GM23338 (cell line): ENCODE results near the gene FGG. TPM values are rescaled to one million over a fixed set of nuclear protein-coding genes. Genes with fewer than 3 reads are reported as not detected.

ENCODE experiments used
- ATAC-seq: fragments of 200-7000 bp; cut with Tn5 transposase; 3 replicates; pipeline ENCODE4 v1.9.1; 2020
- DNase-seq: peaks from one replicate; pipeline ENCODE4 v3.0.0-alpha.2; 2015; ENCODE audit warnings: low spot score
- H2AFZ ChIP-seq: fragments of 200-600 bp; sonication (generic); 2 replicates; pipeline ENCODE4 v1.8.0; 2016; ENCODE audit warnings: antibody characterized with exemption, mild to moderate bottlenecking, moderate library complexity
- H3F3A ChIP-seq: fragments of 200-600 bp; sonication (generic); replicated peaks from 2 replicates; pipeline ENCODE4 v1.8.0; 2017; ENCODE audit warnings: antibody characterized with exemption, mixed run types, low read depth
- H3K27ac ChIP-seq: fragments of 200-600 bp; sonication (generic); 2 replicates; pipeline ENCODE4 v1.6.1; 2016; ENCODE audit warnings: low read depth
- H3K27me3 ChIP-seq: fragments of 200-600 bp; sonication (generic); 2 replicates; pipeline ENCODE4 v1.8.0; 2016; ENCODE audit warnings: mild to moderate bottlenecking, mixed run types, moderate library complexity; ENCODE audit not compliant: insufficient read depth
- H3K36me3 ChIP-seq: fragments of 200-600 bp; sonication (generic); 2 replicates; pipeline ENCODE4 v1.8.0; 2016; ENCODE audit warnings: mild to moderate bottlenecking; ENCODE audit not compliant: insufficient read depth
- H3K4me1 ChIP-seq: fragments of 200-600 bp; sonication (generic); 2 replicates; pipeline ENCODE4 v1.8.0; 2016; ENCODE audit warnings: mild to moderate bottlenecking, moderate library complexity; ENCODE audit not compliant: insufficient read depth
- H3K4me2 ChIP-seq: fragments of 200-600 bp; sonication (generic); 2 replicates; pipeline ENCODE4 v1.7.1; 2017; ENCODE audit warnings: mixed run types
- H3K4me3 ChIP-seq: fragments of 200-600 bp; sonication (generic); 2 replicates; pipeline ENCODE4 v1.6.1; 2016; ENCODE audit warnings: mixed run types
- H3K79me2 ChIP-seq: fragments of 200-600 bp; sonication (generic); replicated peaks from 2 replicates; pipeline ENCODE4 v1.8.0; 2017; ENCODE audit warnings: mild to moderate bottlenecking; ENCODE audit not compliant: insufficient read depth
- H3K9me2 ChIP-seq: fragments of 200-600 bp; sonication (generic); 2 replicates; pipeline ENCODE4 v1.8.0; 2017; ENCODE audit not compliant: insufficient read depth
- H4K20me1 ChIP-seq: fragments of 200-600 bp; sonication (generic); replicated peaks from 2 replicates; pipeline ENCODE4 v1.8.0; 2017; ENCODE audit warnings: mild to moderate bottlenecking; ENCODE audit not compliant: insufficient read depth
- H3K27ac Mint-ChIP-seq: 2 replicates; pipeline ENCODE4 v1.8.0; 2020; ENCODE audit warnings: inconsistent platforms, mild to moderate bottlenecking, moderate library complexity, mixed read lengths
- H3K27me3 Mint-ChIP-seq: 3 replicates; pipeline ENCODE4 v1.8.0; 2022; ENCODE audit warnings: low read depth, mild to moderate bottlenecking, moderate library complexity, mixed read lengths, inconsistent platforms; ENCODE audit not compliant: insufficient read depth, poor library complexity
- H3K36me3 Mint-ChIP-seq: 3 replicates; pipeline ENCODE4 v1.8.0; 2021; ENCODE audit warnings: low read depth, mild to moderate bottlenecking, inconsistent platforms, moderate library complexity, mixed read lengths
- H3K4me1 Mint-ChIP-seq: 3 replicates; pipeline ENCODE4 v1.8.0; 2020; ENCODE audit warnings: mild to moderate bottlenecking, inconsistent platforms, mixed read lengths
- H3K4me3 Mint-ChIP-seq: 3 replicates; pipeline ENCODE4 v1.8.0; 2021; ENCODE audit warnings: moderate library complexity, mild to moderate bottlenecking, inconsistent platforms, mixed read lengths
- H3K9me3 Mint-ChIP-seq: 3 replicates; pipeline ENCODE4 v1.8.0; 2020; ENCODE audit warnings: moderate library complexity, mild to moderate bottlenecking, inconsistent platforms, mixed read lengths
- CREB1 ChIP-seq: fragments of 250-450 bp; sonication (Bioruptor Pico); IDR thresholded peaks from 2 replicates; pipeline ENCODE4 v1.5.0; 2020; ENCODE audit warnings: low read depth, mild to moderate bottlenecking, moderate library complexity
- EZH2 ChIP-seq: fragments of 200-600 bp; sonication (generic); IDR thresholded peaks from one replicate; pipeline ENCODE4 v1.8.0; 2017; ENCODE audit warnings: antibody characterized with exemption, mild to moderate bottlenecking, low read depth; ENCODE audit not compliant: unreplicated experiment
- EZH2phosphoT487 ChIP-seq: fragments of 200-600 bp; sonication (generic); IDR thresholded peaks from one replicate; pipeline ENCODE4 v1.8.1; 2018; ENCODE audit warnings: antibody characterized with exemption; ENCODE audit not compliant: unreplicated experiment
- JUNB ChIP-seq: IDR thresholded peaks from one replicate; pipeline ENCODE4 v1.6.1; 2016; ENCODE audit warnings: antibody characterized with exemption; ENCODE audit not compliant: unreplicated experiment
- NANOG ChIP-seq: IDR thresholded peaks from 2 replicates; pipeline ENCODE4 v1.6.1; 2016; ENCODE audit warnings: antibody characterized with exemption, borderline replicate concordance
- POLR2AphosphoS5 ChIP-seq: IDR thresholded peaks from 2 replicates; pipeline ENCODE4 v1.6.1; 2016; ENCODE audit warnings: antibody characterized with exemption, low read depth
- STAT1 ChIP-seq: IDR thresholded peaks from one replicate; pipeline ENCODE4 v1.6.1; 2016; ENCODE audit warnings: antibody characterized with exemption; ENCODE audit not compliant: unreplicated experiment
- ZNF114 ChIP-seq: fragments of 250-450 bp; sonication (Bioruptor Pico); IDR thresholded peaks from 2 replicates; pipeline ENCODE4 v1.5.0; 2020; ENCODE audit warnings: mild to moderate bottlenecking, moderate library complexity
- ZNF331 ChIP-seq: fragments of 250-450 bp; sonication (Bioruptor Pico); IDR thresholded peaks from 2 replicates; pipeline ENCODE4 v1.5.0; 2020; ENCODE audit warnings: low read depth, mild to moderate bottlenecking, moderate library complexity
- polyA plus RNA-seq: library from polyadenylated mRNA; unstranded; fragments of >200 nt; fragmentation: Nextera tagmentation; extraction: Ambion mirVana; gene quantifications from 2 replicates; pipeline ENCODE4 v1.2.1, GENCODE V29; 2016
- total RNA-seq: library from RNA; depleted of rRNA; stranded (reverse); fragments of >200 nt; shearing (Covaris generic); gene quantifications from 2 replicates; pipeline ENCODE4 v1.2.3, GENCODE V29; 2014
- TF ChIP-seq, protein P1 (sequence below), 2 experiments: fragments of 200-600 bp in 1 of 2; sonication (generic) in 1 of 2; conservative IDR thresholded peaks; 2 replicates each; pipeline versions ENCODE4 v1.5.1 to v1.6.1; 2016 to 2017; ENCODE audit warnings: antibody characterized with exemption in 2 of 2, low read depth in 2 of 2, mild to moderate bottlenecking in 2 of 2, moderate library complexity in 1 of 2
- TF ChIP-seq, protein P2 (sequence below): IDR thresholded peaks from one replicate; pipeline ENCODE4 v1.6.1; 2018; ENCODE audit warnings: antibody characterized with exemption; ENCODE audit not compliant: unreplicated experiment
- TF ChIP-seq, protein P3 (sequence below): IDR thresholded peaks from 2 replicates; pipeline ENCODE4 v1.6.1; 2016; ENCODE audit warnings: antibody characterized with exemption
- TF ChIP-seq, protein P4 (sequence below): fragments of 250-450 bp; sonication (Bioruptor Pico); IDR thresholded peaks from 2 replicates; pipeline ENCODE4 v1.5.0; 2020; ENCODE audit warnings: mild to moderate bottlenecking, moderate library complexity

FGG gene
- total and polyA plus RNA-seq, 2 experiments from 2014 or later, result not detected

DNA sequence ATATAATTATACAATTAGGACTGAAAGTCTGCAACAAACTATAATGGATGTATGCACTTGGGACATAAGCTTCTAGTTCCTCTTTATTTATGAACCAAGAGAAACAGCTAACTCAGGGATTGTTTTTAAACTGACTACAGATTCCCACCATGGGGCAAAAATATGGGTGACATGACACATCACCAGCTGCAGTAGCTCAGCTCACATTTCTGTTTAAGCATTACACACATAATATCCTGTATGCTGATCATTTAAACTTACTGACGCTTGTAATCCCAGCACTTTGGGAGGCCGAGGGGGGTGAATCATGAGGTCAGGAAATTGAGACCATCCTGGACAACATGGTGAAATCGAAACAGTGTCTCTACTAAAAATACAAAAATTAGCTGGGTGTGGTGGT, 38.1 kb downstream of the FGG start:
- Histone ChIP-seq H3F3A (no peaks in the 10 kb centered on the region), H3K4me3 (no peak overlapping the region), H3K79me2 (no peaks in the 10 kb centered on the region), H3K36me3 (no peaks in the 10 kb centered on the region), H3K9me2 (no peaks in the 10 kb centered on the region), H3K27me3 (no peaks in the 10 kb centered on the region), H3K4me1 (no peaks in the 10 kb centered on the region), H2AFZ (no peak overlapping the region), H4K20me1 (no peaks in the 10 kb centered on the region), H3K4me2 (no peak overlapping the region), H3K27ac (no peak overlapping the region)
- Mint-ChIP-seq H3K27me3 (peaks cover 2% of the 10 kb centered on the region), H3K4me1 (no peaks in the 10 kb centered on the region), H3K36me3 (no peaks in the 10 kb centered on the region), H3K9me3 (no peaks in the 10 kb centered on the region), H3K27ac (no peak overlapping the region), H3K4me3 (no peak overlapping the region)
- TF ChIP-seq, protein P1, sequence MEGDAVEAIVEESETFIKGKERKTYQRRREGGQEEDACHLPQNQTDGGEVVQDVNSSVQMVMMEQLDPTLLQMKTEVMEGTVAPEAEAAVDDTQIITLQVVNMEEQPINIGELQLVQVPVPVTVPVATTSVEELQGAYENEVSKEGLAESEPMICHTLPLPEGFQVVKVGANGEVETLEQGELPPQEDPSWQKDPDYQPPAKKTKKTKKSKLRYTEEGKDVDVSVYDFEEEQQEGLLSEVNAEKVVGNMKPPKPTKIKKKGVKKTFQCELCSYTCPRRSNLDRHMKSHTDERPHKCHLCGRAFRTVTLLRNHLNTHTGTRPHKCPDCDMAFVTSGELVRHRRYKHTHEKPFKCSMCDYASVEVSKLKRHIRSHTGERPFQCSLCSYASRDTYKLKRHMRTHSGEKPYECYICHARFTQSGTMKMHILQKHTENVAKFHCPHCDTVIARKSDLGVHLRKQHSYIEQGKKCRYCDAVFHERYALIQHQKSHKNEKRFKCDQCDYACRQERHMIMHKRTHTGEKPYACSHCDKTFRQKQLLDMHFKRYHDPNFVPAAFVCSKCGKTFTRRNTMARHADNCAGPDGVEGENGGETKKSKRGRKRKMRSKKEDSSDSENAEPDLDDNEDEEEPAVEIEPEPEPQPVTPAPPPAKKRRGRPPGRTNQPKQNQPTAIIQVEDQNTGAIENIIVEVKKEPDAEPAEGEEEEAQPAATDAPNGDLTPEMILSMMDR (conservative IDR thresholded peaks at IDR 0.05; ENCODE audit: low read depth in 2 of 2), result no peak
- TF ChIP-seq EZH2 (no peak), ZNF114 (CRISPR knock-in tag) (no peak), POLR2AphosphoS5 (no peak), ZNF331 (CRISPR knock-in tag) (no peak), CREB1 (no peak), EZH2phosphoT487 (no peak), JUNB (no peak), STAT1 (no peak), NANOG (no peak)
- TF ChIP-seq, protein P2, sequence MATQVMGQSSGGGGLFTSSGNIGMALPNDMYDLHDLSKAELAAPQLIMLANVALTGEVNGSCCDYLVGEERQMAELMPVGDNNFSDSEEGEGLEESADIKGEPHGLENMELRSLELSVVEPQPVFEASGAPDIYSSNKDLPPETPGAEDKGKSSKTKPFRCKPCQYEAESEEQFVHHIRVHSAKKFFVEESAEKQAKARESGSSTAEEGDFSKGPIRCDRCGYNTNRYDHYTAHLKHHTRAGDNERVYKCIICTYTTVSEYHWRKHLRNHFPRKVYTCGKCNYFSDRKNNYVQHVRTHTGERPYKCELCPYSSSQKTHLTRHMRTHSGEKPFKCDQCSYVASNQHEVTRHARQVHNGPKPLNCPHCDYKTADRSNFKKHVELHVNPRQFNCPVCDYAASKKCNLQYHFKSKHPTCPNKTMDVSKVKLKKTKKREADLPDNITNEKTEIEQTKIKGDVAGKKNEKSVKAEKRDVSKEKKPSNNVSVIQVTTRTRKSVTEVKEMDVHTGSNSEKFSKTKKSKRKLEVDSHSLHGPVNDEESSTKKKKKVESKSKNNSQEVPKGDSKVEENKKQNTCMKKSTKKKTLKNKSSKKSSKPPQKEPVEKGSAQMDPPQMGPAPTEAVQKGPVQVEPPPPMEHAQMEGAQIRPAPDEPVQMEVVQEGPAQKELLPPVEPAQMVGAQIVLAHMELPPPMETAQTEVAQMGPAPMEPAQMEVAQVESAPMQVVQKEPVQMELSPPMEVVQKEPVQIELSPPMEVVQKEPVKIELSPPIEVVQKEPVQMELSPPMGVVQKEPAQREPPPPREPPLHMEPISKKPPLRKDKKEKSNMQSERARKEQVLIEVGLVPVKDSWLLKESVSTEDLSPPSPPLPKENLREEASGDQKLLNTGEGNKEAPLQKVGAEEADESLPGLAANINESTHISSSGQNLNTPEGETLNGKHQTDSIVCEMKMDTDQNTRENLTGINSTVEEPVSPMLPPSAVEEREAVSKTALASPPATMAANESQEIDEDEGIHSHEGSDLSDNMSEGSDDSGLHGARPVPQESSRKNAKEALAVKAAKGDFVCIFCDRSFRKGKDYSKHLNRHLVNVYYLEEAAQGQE, result no peak
- TF ChIP-seq, protein P3, sequence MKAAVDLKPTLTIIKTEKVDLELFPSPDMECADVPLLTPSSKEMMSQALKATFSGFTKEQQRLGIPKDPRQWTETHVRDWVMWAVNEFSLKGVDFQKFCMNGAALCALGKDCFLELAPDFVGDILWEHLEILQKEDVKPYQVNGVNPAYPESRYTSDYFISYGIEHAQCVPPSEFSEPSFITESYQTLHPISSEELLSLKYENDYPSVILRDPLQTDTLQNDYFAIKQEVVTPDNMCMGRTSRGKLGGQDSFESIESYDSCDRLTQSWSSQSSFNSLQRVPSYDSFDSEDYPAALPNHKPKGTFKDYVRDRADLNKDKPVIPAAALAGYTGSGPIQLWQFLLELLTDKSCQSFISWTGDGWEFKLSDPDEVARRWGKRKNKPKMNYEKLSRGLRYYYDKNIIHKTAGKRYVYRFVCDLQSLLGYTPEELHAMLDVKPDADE, result no peak
- TF ChIP-seq, protein P4, sequence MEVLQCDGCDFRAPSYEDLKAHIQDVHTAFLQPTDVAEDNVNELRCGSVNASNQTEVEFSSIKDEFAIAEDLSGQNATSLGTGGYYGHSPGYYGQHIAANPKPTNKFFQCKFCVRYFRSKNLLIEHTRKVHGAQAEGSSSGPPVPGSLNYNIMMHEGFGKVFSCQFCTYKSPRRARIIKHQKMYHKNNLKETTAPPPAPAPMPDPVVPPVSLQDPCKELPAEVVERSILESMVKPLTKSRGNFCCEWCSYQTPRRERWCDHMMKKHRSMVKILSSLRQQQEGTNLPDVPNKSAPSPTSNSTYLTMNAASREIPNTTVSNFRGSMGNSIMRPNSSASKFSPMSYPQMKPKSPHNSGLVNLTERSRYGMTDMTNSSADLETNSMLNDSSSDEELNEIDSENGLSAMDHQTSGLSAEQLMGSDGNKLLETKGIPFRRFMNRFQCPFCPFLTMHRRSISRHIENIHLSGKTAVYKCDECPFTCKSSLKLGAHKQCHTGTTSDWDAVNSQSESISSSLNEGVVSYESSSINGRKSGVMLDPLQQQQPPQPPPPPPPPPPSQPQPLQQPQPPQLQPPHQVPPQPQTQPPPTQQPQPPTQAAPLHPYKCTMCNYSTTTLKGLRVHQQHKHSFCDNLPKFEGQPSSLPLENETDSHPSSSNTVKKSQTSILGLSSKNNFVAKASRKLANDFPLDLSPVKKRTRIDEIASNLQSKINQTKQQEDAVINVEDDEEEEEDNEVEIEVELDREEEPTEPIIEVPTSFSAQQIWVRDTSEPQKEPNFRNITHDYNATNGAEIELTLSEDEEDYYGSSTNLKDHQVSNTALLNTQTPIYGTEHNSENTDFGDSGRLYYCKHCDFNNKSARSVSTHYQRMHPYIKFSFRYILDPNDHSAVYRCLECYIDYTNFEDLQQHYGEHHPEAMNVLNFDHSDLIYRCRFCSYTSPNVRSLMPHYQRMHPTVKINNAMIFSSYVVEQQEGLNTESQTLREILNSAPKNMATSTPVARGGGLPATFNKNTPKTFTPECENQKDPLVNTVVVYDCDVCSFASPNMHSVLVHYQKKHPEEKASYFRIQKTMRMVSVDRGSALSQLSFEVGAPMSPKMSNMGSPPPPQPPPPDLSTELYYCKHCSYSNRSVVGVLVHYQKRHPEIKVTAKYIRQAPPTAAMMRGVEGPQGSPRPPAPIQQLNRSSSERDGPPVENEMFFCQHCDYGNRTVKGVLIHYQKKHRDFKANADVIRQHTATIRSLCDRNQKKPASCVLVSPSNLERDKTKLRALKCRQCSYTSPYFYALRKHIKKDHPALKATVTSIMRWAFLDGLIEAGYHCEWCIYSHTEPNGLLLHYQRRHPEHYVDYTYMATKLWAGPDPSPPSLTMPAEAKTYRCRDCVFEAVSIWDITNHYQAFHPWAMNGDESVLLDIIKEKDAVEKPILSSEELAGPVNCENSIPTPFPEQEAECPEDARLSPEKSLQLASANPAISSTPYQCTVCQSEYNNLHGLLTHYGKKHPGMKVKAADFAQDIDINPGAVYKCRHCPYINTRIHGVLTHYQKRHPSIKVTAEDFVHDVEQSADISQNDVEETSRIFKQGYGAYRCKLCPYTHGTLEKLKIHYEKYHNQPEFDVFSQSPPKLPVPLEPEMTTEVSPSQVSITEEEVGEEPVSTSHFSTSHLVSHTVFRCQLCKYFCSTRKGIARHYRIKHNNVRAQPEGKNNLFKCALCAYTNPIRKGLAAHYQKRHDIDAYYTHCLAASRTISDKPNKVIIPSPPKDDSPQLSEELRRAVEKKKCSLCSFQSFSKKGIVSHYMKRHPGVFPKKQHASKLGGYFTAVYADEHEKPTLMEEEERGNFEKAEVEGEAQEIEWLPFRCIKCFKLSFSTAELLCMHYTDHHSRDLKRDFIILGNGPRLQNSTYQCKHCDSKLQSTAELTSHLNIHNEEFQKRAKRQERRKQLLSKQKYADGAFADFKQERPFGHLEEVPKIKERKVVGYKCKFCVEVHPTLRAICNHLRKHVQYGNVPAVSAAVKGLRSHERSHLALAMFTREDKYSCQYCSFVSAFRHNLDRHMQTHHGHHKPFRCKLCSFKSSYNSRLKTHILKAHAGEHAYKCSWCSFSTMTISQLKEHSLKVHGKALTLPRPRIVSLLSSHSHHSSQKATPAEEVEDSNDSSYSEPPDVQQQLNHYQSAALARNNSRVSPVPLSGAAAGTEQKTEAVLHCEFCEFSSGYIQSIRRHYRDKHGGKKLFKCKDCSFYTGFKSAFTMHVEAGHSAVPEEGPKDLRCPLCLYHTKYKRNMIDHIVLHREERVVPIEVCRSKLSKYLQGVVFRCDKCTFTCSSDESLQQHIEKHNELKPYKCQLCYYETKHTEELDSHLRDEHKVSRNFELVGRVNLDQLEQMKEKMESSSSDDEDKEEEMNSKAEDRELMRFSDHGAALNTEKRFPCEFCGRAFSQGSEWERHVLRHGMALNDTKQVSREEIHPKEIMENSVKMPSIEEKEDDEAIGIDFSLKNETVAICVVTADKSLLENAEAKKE, result no peak
- ATAC-seq (no peak), DNase-seq (no peak)
